ENCODE measurements around the gene ZNF71.
"Not testable (repeated sequence)": the region's sequence is repeated elsewhere in the genome, so short reads cannot be mapped to it uniquely, and the experiment has no call there.

The ZNF71 gene

DNA sequence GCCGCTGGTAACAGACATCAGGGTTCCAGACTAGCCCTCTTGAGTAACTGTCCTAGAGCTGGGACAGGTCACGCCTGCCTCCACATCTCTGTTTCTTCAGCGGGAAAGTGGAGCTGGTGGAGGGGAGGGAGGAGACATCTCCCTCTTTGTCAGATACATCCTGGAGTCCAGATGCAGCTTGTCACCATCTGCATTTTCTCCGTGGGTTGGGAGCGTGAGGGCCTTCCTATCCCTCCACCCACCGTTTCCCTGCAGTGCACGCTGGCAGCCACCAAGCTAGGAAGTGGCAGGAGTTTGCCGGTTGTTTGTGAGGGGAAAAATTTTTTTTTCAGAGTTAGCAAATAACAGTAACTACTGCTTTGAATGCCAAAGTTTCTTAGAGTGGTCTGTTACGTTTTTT lies 27.9 kb downstream of the ZNF71 start:
- no peak for DNase-seq

DNA sequence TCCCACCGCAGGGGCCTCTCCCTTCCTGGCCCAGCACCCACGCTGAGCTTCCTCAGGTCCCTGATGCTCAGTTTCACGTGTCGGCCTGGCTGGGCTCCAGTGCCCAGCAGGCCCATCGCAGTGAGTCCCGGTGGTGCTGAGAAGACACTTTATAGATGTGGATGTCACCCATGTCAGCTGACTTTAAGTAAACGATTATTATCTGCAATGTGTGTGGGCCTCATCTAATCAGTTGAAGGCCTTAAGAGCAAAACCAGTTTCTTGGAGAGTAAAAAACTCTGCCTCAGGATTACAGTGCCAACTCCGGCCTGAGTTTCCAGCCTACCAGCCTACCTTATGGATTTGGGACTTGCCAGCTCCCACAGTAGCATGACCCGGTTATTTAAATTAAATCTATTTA lies 30.6 kb downstream of the ZNF71 start:
- no peak for DNase-seq

DNA sequence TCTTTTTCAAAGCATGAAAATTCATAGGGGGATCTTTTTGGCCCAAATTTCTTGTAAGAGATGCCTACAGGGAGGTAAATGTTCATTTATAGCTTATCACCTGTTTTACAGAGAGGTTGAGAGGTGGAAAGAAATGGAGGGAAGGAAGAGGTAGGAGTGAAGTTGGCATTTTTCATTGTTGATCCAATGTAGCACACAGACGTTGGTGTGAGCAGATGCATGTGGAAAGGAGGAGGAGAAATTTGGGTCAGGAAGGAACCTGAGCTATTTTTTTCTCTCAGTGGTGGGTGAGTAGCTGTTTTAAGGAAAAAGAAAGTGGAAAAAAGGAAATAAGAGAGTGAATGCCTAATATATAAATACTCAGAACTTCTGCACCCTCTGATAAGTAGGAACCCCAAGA lies 37.9 kb downstream of the ZNF71 start:
- DNase-seq, result no peak

DNA sequence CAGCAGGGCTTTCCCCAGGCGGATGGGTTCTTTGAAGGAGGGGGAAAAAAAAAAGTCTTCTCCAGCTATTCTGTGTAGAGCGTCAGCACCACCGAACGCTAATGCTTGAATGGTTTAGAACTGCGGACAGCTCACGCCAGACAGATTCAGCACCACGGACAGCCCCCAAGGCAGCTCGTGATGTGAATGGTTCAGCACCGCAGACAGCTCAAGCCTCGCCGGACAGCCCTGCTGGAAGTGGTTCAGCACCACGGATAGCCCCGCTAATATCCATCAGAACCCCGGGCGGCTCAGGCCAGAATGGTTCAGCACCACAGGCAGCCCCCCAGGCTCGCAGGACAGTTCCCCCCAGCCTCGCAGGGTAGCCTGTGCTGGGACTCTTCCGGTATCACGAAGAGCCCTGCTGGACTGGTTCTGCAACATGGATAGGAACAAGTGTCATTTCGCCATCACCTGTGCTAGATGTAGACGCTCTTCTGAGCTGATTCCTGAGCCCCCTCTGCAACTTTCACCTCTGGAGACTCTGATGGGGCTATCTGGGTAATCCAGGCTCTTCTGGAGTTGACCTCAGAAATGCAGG lies 43.0 kb downstream of the ZNF71 start:
- DNase-seq, result peak; percentile 91

DNA sequence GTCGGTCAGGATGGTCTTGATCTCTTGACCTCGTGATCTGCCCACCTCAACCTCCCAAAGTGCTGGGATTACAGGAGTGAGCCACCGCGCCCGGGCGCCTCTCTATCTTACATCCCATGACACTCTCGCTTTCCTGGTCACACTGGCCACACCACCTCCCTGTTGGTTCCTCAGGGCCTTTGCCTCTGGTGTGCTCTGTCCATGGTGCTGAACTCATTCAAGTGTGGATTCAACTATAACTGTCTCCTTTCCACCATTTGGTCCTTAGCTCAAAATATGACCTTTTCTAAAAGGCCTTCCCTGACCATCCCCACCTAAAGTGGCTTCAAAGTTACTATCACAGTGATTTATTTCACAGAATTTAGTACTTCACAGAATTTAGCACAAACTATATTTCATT lies 44.1 kb downstream of the ZNF71 start:
- DNase-seq, result peak; percentile 65

DNA sequence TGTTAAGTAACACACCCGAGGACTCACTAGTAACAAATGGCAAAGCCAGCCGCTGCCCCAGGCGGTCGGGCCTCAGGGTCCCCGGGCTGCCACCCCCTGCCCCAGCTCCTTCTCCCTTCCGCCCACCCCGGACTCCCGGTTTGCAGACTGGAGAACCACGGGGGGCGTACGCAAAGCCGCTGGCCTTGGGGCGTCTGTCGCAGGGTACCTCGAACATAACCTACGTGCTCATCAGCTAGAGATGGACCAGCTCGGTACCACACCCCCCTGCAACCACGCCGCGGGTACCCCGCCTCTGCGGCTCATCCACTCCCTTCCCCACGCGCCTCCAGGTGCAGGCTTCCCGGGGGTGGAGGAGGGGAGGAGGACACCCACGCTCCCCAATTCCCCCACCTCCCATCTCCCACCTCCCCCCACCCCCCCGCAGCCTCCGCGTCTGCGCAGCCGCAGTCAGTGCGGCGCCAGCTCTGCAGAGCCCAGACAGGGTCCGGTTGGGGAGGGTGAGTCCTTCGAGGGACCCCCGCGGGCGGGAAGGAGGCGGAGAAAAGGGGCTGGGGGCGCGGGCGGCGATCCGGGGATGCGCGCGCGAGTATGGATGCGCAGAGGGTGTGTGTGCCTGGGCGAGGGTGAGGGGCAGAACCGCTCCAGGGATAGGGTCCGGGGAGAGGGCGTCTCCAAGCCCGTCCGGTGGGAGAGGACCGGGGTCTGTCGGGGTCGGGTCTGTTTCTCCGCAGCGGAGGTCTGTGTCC lies 47.8 kb downstream of the ZNF71 start, which contains the start of gene SMIM17:
Gene SMIM17, plus strand, starts transcription at position 449 of the 749 bp plus-strand sequence. CDS start 2,509 bp downstream, outside the sequence.
- DNase-seq, result no peak

DNA sequence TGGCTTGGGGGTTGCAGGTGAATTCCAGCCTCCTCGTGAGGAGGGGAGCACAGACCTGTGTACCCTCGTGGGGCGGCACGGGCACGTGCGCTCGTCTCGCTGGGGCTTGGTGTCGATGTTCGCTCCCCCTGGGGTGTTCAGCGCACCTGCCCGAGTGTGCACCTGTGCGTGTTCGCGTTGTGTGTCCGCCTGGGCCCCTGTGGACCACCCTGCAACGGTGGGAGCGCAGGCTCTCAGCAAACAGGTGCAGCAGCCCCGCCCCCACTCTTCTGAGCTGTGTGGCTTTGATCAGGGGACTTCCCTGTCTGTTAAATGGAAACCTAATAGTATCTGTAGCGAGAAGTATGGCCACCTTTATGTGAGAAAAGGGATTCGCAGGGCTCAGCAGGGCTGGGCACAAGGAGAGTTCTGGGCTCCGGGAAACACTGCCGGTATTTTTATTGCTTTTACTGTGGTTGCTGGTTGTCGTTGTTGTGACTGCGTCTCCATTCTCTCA lies 48.4 kb downstream of the ZNF71 start:
- DNase-seq, result no peak

DNA sequence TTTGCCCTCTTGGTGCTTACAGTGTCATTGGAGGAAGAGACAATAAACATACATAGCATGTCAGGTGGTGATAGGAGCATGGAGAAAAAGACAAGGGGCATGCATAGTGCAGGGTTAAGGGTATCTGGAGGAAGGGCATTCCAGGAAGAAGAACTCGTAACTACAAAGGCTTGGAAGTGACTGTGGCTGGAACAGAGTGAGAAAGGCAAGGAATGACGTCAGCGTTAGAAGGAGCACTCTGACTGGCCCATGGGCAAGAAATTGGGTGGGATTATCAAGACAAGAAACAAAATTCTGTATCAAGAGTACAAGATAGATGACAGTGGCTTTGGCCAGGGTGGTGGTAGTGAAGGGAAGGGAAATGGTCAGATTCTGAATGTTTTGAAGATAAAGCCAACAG lies 59.0 kb downstream of the ZNF71 start:
- no peak for DNase-seq

DNA sequence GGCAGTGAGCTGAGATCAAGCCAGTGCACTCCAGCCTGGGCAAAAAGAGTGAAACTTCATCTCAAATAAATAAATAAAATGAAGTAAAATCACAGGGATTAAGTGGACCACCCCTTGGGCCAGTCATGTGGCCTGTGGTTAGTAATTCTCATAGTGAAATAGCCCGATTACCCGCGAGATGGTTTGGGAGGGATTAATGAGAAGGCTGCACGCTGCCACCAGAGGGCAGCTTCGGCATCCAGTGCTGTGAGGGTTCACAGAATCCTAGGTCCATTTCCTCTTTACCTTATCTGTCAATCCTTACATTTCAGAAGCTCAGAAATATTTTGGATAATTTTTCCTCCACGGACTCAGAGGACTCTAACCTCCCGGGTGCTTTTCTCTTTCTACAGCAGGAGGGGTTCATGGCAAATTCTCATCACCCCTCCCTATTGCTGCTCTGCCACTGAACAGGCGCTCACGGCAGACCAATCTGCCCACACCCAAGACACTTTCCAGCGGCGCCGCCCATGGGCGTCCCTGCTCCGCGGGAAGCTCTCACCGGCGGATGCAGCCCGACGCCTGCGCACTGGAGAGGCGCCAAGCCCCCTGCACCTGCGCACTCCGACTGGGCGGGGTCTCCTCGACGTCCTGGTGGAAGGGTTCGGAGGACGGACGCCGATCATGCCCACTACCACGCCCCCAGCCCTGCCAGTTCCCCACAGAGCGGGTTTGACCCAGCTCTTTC lies 65.4 kb downstream of the ZNF71 start:
- peak; percentile 29 for DNase-seq

DNA sequence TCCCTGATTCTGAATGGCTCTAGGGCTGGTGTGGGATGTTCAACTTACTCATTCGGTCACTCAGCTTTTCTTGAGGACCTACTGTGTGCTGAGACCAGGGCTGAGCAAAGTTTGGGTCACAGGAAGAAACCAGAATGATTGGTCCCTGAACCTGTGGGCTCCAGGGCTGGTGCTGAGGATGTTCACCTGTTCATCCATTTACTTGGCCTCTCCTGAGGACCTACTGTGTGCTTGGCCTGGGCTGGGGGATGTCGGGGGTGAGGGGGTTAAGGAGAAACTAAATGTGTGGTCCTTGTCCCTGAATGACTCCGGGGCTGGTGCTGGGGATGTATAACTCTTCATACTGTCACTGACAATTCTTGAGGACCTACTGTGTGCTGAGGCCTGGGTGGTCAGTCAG lies 66.1 kb downstream of the ZNF71 start:
- DNase-seq, result no peak

DNA sequence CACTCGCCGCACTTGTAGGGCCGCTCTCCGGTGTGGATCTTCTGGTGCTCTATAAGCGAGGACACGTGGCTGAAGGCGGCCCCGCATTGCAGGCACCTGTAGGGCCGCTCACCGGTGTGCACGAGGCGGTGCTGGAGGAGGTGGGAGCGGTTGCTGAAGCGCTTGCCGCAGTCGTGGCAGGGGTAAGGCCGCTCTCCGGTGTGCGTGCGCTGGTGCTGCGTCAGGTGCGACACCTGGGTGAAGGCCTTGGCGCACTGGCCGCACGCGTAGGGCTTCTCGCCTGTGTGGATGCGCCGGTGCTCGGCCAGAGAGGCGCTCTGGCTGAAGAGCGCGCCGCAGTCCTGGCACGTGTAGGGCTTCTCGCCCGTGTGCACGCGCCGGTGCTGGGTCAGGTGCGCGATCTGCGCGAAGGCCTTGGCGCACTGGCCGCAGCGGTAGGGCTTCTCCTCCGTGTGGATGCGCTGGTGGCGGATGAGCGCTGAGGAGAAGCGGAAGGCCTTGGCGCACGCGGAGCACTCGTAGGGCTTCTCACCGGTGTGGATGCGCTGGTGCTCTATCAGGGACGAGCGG lies 68.9 kb downstream of the ZNF71 start:
- no peak for DNase-seq

DNA sequence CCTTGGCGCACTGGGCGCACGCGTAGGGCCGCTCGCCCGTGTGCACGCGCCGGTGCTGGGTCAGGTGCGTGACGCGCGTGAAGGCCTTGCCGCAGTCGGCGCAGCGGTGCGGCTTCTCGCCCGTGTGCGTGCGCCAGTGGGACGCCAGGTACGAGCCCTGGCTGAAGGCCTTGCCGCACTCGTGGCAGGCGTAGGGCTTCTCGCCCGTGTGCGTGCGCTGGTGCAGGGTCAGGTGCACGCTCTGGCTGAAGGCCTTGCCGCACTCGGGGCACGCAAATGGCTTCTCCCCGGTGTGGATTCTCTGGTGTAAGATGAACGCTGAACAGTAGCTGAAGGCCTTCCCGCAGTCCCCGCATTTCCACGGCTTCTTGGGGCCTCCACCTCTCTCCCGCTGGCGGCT lies 69.4 kb downstream of the ZNF71 start:
- DNase-seq, result no peak

DNA sequence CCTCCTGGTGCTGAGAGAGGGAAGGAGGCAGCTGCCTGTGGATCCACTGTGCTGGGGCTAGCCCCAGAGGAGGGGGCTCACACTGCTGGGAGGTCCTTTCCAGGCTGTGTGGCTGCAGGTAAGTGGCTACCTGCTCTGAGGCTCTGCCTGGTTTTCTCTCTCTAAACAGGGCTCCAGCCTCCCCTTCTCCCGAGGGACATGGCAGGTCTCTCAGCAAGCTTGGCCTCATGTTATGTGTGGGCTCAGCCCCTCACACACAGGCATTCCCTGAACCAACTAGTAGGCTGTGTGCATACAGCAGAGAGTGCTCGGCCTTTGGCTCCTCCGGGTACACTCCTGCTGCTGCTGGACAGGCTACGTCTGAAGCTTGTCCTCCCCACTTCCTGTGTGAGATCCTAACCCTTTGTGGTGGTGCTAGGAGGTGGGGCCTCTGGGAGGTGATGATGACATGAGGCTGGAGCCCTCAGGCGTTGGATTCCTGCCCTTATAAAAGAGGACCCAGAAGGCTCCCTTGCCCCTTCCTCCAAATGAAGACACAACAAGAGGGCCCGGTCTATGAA lies 72.3 kb downstream of the ZNF71 start:
- no peak for DNase-seq

DNA sequence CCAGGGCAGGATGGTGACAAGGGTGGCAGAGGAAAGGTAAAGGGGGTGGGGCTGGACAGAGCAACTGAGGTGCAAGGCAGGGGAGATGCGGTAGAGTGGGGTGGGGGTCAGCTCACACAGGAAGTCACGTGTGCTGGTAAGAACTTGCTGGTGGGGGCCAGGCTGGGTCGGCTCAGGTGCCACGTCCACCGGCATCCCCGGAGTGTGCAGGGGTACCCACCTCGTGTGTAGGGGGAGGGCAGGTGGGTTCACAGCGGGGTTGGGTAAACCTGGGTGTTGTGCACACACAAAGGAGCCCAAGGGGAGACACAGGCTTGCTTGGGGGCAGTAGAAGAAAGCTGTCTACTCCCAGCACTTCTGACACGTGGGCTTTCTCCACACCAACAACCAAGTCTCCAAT lies 73.6 kb downstream of the ZNF71 start:
- no peak for DNase-seq

DNA sequence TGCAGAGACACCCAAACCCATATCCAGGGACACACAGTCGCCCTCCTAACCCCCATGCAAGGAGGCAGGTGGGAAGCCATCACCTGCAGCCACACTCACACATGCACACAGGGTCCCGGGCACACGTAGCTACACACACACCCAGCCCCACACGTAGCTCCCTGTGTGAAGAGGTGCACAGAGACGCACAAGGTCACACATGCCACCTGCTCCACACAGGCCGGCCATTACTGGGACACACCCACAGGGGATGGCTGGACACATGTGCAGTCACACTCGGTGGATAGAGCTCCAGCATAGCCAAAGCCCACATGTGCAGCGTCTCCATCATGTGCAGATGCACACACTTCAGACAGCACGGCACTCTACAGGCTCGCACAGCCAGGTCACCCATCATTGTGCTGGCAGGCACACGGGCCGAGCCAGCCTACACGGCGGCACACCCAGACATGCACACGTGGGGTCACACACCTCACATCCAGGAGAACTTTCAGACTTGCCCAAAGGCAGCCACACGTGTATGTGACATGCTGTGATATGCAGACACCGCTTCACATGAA lies 75.4 kb downstream of the ZNF71 start:
- DNase-seq, result no peak

DNA sequence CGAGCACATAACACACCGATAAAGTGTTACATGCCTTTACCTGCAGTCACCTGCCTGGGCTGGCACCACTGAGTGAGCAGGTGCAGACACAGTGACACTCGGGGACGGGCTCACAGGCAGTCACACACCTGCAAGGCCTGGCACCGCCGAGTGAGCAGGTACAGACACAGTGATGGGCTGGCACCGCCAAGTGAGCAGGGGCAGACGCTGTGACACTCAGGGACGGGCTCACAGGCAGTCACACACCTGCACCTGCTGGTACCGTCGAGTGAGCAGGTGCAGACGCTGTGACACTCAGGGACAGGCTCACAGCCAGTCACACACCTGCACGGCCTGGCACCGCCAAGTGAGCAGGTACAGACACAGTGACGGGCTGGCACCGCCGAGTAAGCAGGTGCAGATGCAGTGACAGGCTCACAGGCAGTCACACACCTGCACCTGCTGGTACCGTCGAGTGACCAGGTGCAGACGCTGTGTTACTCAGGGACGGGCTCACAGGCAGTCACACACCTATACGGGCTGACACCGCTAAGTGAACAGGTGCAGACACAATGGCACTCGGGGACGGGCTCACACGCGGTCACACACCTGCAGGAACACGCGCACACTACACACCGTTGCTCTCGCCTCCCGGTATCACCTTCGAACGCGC lies 76.0 kb downstream of the ZNF71 start:
- peak; percentile 10 for DNase-seq

DNA sequence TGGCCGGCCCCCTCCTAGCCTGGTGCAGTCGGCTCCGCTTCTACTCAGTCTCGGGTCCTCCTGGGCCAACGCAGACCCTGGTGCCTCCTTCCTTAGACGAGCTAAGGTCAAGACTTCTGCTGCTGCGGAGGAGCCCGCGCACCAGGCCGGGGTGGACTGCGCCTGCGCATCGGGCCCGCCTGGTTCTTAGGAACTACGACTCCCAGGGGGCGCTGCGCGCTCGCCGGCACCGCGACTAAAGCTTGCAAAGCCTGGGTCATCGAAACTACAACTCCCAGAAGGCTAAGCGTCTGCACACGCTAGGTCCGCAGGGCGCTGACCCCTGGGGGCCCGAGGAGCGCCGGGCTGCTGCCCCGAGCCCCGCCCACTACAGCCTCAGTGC lies 76.5 kb downstream of the ZNF71 start, which contains the start of gene ZNF835:
Gene ZNF835, minus strand, starts transcription at position 145 of the 382 bp plus-strand sequence. CDS start 6,559 bp downstream, outside the sequence.
- peak; percentile 61 for DNase-seq

DNA sequence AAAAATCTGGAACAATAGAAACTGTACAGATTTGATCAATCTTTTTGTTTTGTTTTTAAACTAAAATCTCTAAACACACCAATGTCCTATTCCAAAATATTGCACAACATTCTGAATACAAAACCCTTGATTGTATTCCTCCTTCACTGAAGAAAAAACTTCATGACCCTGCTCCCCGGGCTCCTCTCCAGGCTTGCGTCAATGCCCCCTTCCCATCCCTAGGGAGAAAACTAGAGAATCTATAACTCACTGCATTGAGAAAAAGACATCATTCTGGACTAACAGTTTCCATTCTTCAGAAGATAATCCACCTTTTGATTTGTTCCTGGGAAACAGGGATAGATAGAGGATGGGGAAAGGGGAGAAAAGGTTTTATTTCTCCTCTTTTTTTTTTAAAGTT lies 77.5 kb downstream of the ZNF71 start:
- DNase-seq, result not testable (repeated sequence)

Data from RPMI8226 (cell line).